ENCODE results near the gene DOCK4.

The DOCK4 gene

GRCh38 chr7:112113913-112114575 is 92.2 kb downstream of the DOCK4 start:
- DNase-seq (ENCODE audit: low read depth) = no peak

- DNase-seq (ENCODE audit: low read depth) = peak; percentile 34
These were observed 93.4 kb downstream of the DOCK4 start for GRCh38 chr7:112112822-112113255.

GRCh38 chr7:112110651-112111050 is 95.5 kb downstream of the DOCK4 start:
- no peak for DNase-seq (ENCODE audit: low read depth)

- DNase-seq (ENCODE audit: low read depth) = no peak
These were observed 96.0 kb downstream of the DOCK4 start for GRCh38 chr7:112110175-112110574.

- DNase-seq (ENCODE audit: low read depth) = no peak
These were observed 97.2 kb downstream of the DOCK4 start for GRCh38 chr7:112108981-112109380.

- no peak for DNase-seq (ENCODE audit: low read depth)
These were observed 100.3 kb downstream of the DOCK4 start for GRCh38 chr7:112105584-112106530.

GRCh38 chr7:112104120-112104519 is 102.1 kb downstream of the DOCK4 start:
- no peak for DNase-seq (ENCODE audit: low read depth)

- no peak for DNase-seq (ENCODE audit: low read depth)
These were observed 103.0 kb downstream of the DOCK4 start for GRCh38 chr7:112103246-112103645.

GRCh38 chr7:112101201-112101846 is 104.9 kb downstream of the DOCK4 start:
- DNase-seq (ENCODE audit: low read depth) = no peak

- DNase-seq (ENCODE audit: low read depth) = no peak
These were observed 108.7 kb downstream of the DOCK4 start for GRCh38 chr7:112097524-112097923.

- no peak for DNase-seq (ENCODE audit: low read depth)
These were observed 112.8 kb downstream of the DOCK4 start for GRCh38 chr7:112093409-112093808.

GRCh38 chr7:112092709-112093395 is 113.3 kb downstream of the DOCK4 start:
- no peak for DNase-seq (ENCODE audit: low read depth)

- DNase-seq (ENCODE audit: low read depth) = no peak
These were observed 113.9 kb downstream of the DOCK4 start for GRCh38 chr7:112092306-112092705.

- DNase-seq (ENCODE audit: low read depth) = no peak
These were observed 114.4 kb downstream of the DOCK4 start for GRCh38 chr7:112091768-112092167.

- no peak for DNase-seq (ENCODE audit: low read depth)
These were observed 116.6 kb downstream of the DOCK4 start for GRCh38 chr7:112089551-112089950.

- no peak for DNase-seq (ENCODE audit: low read depth)
These were observed 117.6 kb downstream of the DOCK4 start for GRCh38 chr7:112088484-112089016.

GRCh38 chr7:112086496-112087254 is 119.5 kb downstream of the DOCK4 start:
- DNase-seq (ENCODE audit: low read depth) = no peak

GRCh38 chr7:112084520-112084971 is 121.7 kb downstream of the DOCK4 start:
- no peak for DNase-seq (ENCODE audit: low read depth)

GRCh38 chr7:112083776-112084355 is 122.3 kb downstream of the DOCK4 start:
- DNase-seq (ENCODE audit: low read depth) = no peak

GRCh38 chr7:112082306-112082705 is 123.9 kb downstream of the DOCK4 start:
- no peak for DNase-seq (ENCODE audit: low read depth)

GRCh38 chr7:112081778-112082177 is 124.4 kb downstream of the DOCK4 start:
- no peak for DNase-seq (ENCODE audit: low read depth)

Data from GM04504 (cell line).